ENCODE data around the gene CENPP. TPM values are rescaled to one million over a fixed set of nuclear protein-coding genes. Genes with fewer than 3 reads are reported as not detected.
A peak's percentile ranks its signal among the peaks of the same experiment; 100 is the strongest.

Gene CENPP
- total RNA-seq, 3 donors from 2014 or later (not counting 1 experiment from before 2014, with no cell fraction given): 10.3 to 14.5 (median 12.1) TPM

DNA sequence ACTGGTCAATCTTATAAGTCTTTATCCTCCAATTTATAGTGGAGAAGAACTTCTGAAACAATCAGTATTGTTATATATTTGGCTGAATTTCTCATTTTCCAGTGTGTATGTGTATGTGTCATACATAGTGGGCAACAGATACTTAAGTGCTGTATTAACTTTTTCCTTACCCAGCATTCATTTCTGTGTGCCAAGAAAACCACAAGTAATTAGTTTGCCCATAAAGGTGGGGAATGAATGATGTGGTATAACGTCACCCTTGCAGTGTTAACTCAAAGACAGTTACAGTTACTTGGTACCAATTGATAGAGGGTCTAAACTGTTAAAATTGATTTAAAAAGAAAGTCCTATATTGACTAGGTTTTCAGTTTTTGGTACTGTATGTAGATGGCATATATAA, 76.6 kb downstream of the CENPP start:
- no peaks in the 10 kb centered on the region for H3K27me3 Mint-ChIP-seq (ENCODE audit: low read depth in 2 of 2)
- no peaks in the 10 kb centered on the region for H3K36me3 Mint-ChIP-seq
- ATAC-seq (no peak), DNase-seq (no peak)
- Histone ChIP-seq H3K36me3 (ENCODE audit: control insufficient read depth, insufficient read depth, low read length) (no peaks in the 10 kb centered on the region), H3K4me3 (ENCODE audit: low read length) (no peak overlapping the region), H3K27ac (ENCODE audit: low read length) (no peak overlapping the region), H3K4me1 (ENCODE audit: control insufficient read depth, insufficient read depth, low read length) (peaks cover 9% of the 10 kb centered on the region), H3K9me3 (ENCODE audit: control insufficient read depth, insufficient read depth, low read length) (no peaks in the 10 kb centered on the region), H3K27me3 (ENCODE audit: control insufficient read depth, insufficient read depth, low read length) (no peaks in the 10 kb centered on the region)
- no peak overlapping the region for H3K4me3 Mint-ChIP-seq
- TF ChIP-seq, protein P1, sequence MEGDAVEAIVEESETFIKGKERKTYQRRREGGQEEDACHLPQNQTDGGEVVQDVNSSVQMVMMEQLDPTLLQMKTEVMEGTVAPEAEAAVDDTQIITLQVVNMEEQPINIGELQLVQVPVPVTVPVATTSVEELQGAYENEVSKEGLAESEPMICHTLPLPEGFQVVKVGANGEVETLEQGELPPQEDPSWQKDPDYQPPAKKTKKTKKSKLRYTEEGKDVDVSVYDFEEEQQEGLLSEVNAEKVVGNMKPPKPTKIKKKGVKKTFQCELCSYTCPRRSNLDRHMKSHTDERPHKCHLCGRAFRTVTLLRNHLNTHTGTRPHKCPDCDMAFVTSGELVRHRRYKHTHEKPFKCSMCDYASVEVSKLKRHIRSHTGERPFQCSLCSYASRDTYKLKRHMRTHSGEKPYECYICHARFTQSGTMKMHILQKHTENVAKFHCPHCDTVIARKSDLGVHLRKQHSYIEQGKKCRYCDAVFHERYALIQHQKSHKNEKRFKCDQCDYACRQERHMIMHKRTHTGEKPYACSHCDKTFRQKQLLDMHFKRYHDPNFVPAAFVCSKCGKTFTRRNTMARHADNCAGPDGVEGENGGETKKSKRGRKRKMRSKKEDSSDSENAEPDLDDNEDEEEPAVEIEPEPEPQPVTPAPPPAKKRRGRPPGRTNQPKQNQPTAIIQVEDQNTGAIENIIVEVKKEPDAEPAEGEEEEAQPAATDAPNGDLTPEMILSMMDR (IDR thresholded peaks at IDR 0.05): no peak
- no peaks in the 10 kb centered on the region for H3K9me3 Mint-ChIP-seq
- intact Hi-C loops (cut with micrococcal nuclease): no loop called here
- H3K27ac Mint-ChIP-seq: no peak overlapping the region
- WGBS (ENCODE audit: insufficient coverage): 60% methylated on average over 1 of the region's 1 CpG
- H3K4me1 Mint-ChIP-seq: peaks cover 18% of the 10 kb centered on the region in 2 donors

DNA sequence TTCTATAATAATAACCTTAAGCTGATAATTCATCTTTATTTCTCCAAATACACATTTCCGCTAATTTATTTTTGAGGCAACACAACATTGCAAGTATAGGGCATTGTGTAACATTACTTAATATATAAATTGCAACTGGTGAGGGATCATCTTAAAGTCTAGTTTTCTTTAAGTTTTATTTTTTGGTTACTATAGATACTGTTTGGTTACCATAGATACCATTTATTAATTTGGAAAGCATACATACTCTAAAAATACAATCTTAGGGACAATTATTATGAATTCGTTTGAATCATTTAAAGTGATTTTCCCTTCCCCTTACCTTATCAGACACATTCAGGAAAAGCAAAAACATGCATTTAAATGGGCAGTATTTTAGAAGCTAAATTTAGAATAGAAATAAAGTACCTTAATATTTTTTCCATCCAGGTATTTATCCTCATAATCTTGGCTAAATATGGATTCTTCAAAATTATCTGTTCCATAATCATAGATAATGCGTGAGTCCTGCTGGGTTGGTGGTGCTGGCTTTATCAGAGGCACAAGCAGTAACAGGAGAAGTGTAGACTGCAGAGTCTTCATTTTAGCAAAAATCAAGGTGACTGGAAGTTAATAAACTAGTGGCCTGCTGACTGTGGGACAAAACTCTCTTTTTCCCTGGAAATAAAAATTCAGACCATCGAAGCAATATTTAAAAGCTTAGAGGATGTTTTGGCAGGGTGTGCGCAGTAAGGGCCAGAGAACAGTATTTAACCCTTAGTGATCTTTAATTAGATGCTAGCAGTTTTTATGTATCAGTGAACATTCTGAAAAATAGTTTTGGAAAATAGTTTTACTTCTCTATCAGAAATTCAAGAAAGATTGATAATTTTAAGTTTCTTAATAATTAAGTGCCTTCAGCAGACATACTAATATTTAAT, 77.3 kb downstream of the CENPP start:
- Histone ChIP-seq H3K4me1 (ENCODE audit: control insufficient read depth, insufficient read depth, low read length) (peaks cover 9% of the 10 kb centered on the region), H3K27ac (ENCODE audit: low read length) (no peak overlapping the region), H3K27me3 (ENCODE audit: control insufficient read depth, insufficient read depth, low read length) (no peaks in the 10 kb centered on the region), H3K9me3 (ENCODE audit: control insufficient read depth, insufficient read depth, low read length) (no peaks in the 10 kb centered on the region), H3K36me3 (ENCODE audit: control insufficient read depth, insufficient read depth, low read length) (no peaks in the 10 kb centered on the region), H3K4me3 (ENCODE audit: low read length) (no peak overlapping the region)
- no peak for DNase-seq
- Mint-ChIP-seq H3K27ac (no peak overlapping the region), H3K9me3 (no peaks in the 10 kb centered on the region), H3K4me1 (peaks cover 18 to 19% of the 10 kb centered on the region in 2 donors), H3K4me3 (no peak overlapping the region), H3K27me3 (ENCODE audit: low read depth in 2 of 2) (no peaks in the 10 kb centered on the region), H3K36me3 (no peaks in the 10 kb centered on the region)
- 96% methylated on average over 3 of the region's 5 CpGs for WGBS (ENCODE audit: insufficient coverage)
- intact Hi-C loops (cut with micrococcal nuclease): no loop called here
- no peak for ATAC-seq
- TF ChIP-seq, protein P1 (IDR thresholded peaks at IDR 0.05): no peak

DNA sequence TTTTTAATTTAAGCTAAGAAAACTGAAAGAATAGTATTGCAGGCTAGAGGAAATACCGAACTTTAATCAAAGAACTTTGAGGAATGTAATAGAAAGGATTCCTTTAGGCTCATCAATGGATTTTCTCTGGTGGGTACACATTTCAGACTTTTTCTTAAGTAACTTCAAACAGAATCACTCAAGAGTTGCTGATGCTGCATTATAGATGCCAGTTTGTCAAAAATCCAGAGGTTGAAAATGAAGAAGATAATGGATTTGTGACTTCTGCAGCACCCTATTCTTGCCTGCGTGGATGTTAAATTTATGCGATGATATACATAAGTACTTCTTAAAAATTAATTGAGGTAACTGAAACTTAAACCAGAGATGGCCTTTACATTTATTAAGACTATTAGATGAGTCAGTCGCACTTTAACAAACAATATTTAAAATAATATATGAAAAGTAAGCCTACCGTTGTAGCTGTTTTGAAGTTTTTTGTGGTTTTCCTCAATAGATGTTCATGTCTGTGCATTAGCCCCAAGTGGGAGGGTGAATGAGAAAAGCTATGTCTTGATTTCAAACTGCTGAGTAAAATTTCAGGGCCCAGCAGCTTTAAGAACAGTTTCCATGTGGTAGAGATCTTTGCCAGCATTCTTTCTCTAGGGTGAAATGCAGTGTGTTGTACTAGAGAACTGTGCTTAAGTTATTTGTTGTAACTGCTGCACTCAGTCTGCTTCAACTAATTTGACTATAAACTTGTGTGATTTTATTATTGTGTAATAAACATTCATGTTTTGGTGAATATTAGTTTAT, 78.5 kb downstream of the CENPP start, which contains the start of gene OGN:
Gene OGN (minus strand): TSS at position 537 of the 795 bp plus-strand sequence. CDS start 1,171 bp downstream, outside the sequence.
- intact Hi-C loops (cut with micrococcal nuclease): no loop called here
- H3K4me1 ChIP-seq (ENCODE audit: control insufficient read depth, insufficient read depth, low read length): peaks cover 9% of the 10 kb centered on the region
- TF ChIP-seq, protein P1 (IDR thresholded peaks at IDR 0.05): no peak
- ATAC-seq (no peak), DNase-seq (peak in 1 of 2 donors; percentile 11)
- H3K27me3 ChIP-seq (ENCODE audit: control insufficient read depth, insufficient read depth, low read length): no peaks in the 10 kb centered on the region
- no peaks in the 10 kb centered on the region for H3K9me3 ChIP-seq (ENCODE audit: control insufficient read depth, insufficient read depth, low read length)
- 100% methylated on average over 2 of the region's 5 CpGs for WGBS (ENCODE audit: insufficient coverage)
- Mint-ChIP-seq H3K36me3 (no peaks in the 10 kb centered on the region), H3K4me3 (no peak within 1 kb of the TSS), H3K4me1 (peaks cover 18 to 19% of the 10 kb centered on the region in 2 donors), H3K9me3 (no peaks in the 10 kb centered on the region), H3K27ac (no peak within 1 kb of the TSS), H3K27me3 (ENCODE audit: low read depth in 2 of 2) (no peaks in the 10 kb centered on the region)
- no peaks in the 10 kb centered on the region for H3K36me3 ChIP-seq (ENCODE audit: control insufficient read depth, insufficient read depth, low read length)
- no peak within 1 kb of the TSS for H3K4me3 ChIP-seq (ENCODE audit: low read length)
- no peak within 1 kb of the TSS for H3K27ac ChIP-seq (ENCODE audit: low read length)

Data from natural killer cell (primary cell).